Measurements from ENCODE around the gene GSG1L.

The GSG1L gene

DNA sequence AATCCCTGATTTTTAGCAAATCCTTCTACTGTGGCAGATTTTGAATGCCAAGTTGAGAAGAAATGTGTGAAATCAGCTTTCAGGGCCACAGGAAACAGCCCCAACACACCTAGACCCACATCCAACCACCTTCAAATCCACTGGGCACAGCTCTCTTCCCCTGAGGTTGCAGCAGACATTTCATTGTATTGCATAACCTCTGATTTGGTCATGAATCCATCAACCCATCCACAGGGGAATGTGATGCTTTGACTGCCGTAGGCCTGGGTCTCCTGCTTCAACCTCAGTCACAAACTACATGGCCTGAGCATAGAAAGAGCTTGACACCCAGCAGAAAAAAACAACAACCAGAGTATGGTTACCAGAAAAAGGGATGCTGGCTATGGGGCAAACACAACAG lies 145.6 kb downstream of the GSG1L start:
- no peaks in the 10 kb centered on the region for H3K27me3 ChIP-seq (ENCODE audit: low read depth, low read length)

DNA sequence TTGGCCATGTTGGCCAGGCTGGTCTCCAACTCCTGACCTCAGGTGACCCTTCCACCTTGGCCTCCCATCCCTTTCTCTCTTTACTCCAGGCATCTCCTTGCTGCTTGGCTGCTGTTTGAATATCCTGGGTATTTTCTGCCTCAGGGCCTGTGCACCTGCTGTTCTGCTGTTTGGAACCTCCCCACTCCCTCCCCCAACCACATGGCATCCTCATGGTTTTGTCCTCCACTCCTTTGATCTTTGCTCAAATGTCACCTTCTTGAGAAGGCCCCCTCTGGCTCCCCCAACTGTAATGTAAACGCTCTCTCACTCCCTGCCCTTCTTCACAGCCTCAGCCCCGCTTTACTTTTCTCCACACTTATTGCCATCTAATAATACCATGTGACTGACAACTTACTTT lies 152.0 kb downstream of the GSG1L start:
- H3K9me3 ChIP-seq (ENCODE audit: control insufficient read depth in 1 of 2, low read length in 2 of 2): no peaks in the 10 kb centered on the region
- no peak overlapping the region for H3K27ac ChIP-seq (ENCODE audit: low read length)
- H3K36me3 ChIP-seq (ENCODE audit: control insufficient read depth in 1 of 2, insufficient read depth in 2 of 2, low read length in 2 of 2): no peaks in the 10 kb centered on the region
- no peak overlapping the region for H3K4me3 ChIP-seq (ENCODE audit: low read depth in 1 of 2, low read length in 2 of 2)
- H3K4me1 ChIP-seq (ENCODE audit: control insufficient read depth in 1 of 2, insufficient read depth in 2 of 2, low read length in 2 of 2): no peaks in the 10 kb centered on the region
- H3K27me3 ChIP-seq (ENCODE audit: low read depth, low read length): no peaks in the 10 kb centered on the region

More for the DNA sequence above, 145.6 kb downstream of the GSG1L start:
- Histone ChIP-seq H3K4me1 (ENCODE audit: control insufficient read depth in 1 of 2, insufficient read depth in 2 of 2, low read length in 2 of 2) (no peaks in the 10 kb centered on the region), H3K36me3 (ENCODE audit: control insufficient read depth in 1 of 2, insufficient read depth in 2 of 2, low read length in 2 of 2) (no peaks in the 10 kb centered on the region), H3K9me3 (ENCODE audit: control insufficient read depth in 1 of 2, low read length in 2 of 2) (no peaks in the 10 kb centered on the region), H3K4me3 (ENCODE audit: low read depth in 1 of 2, low read length in 2 of 2) (no peak overlapping the region), H3K27ac (ENCODE audit: low read length) (no peak overlapping the region)

DNA sequence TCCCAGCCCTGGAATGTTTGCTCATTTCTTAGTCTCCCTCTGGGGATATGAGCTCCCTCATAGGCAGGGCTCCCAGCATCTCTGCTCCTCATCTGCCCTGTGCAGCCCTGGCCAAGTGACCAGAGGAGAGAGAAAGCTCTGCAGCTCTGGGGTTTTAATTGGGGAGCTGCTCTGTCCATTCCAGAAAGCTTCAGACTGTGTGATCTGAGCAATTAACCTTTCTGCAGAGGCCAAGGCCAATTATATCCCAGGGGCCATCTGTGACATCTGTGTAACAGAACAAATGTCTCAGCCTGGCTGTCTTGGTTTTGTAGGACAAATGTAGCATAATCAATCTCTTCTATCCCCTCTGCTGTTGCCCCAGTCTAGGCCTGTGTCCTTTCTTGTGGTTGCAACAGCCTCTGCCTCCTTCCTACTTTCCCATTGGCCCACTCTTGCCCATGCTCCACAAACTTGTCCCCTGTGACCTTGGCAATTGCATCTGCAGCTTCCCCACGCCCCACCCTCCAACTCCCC lies 156.0 kb downstream of the GSG1L start:
- H3K27me3 ChIP-seq (ENCODE audit: low read depth, low read length): no peaks in the 10 kb centered on the region
- no peak overlapping the region for H3K4me3 ChIP-seq (ENCODE audit: low read depth in 1 of 2, low read length in 2 of 2)
- H3K9me3 ChIP-seq (ENCODE audit: control insufficient read depth in 1 of 2, low read length in 2 of 2): no peaks in the 10 kb centered on the region
- no peak overlapping the region for H3K27ac ChIP-seq (ENCODE audit: low read length)
- no peaks in the 10 kb centered on the region for H3K4me1 ChIP-seq (ENCODE audit: control insufficient read depth in 1 of 2, insufficient read depth in 2 of 2, low read length in 2 of 2)
- H3K36me3 ChIP-seq (ENCODE audit: control insufficient read depth in 1 of 2, insufficient read depth in 2 of 2, low read length in 2 of 2): no peaks in the 10 kb centered on the region

DNA sequence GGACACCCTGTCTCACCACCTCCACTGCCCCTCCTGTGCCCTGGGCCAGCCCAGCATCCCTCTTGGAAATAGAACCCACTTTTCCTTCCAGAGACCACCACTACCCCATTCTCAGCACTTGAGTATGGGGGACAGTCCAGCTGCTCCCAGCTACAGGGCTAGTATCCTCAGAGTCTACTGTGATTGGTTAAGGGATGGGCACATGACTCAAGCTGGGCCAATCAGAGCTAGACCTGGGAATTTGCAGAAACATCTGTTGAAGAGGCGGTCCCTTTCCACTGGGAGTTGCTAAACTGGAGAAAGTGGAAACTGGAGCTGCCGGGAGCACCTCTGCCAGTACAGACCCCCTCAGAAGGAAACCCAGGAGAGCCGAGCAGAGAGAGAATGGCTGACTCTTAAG lies 156.6 kb downstream of the GSG1L start:
- Histone ChIP-seq H3K27ac (ENCODE audit: low read length) (no peak overlapping the region), H3K27me3 (ENCODE audit: low read depth, low read length) (no peaks in the 10 kb centered on the region), H3K4me3 (ENCODE audit: low read depth in 1 of 2, low read length in 2 of 2) (no peak overlapping the region), H3K36me3 (ENCODE audit: control insufficient read depth in 1 of 2, insufficient read depth in 2 of 2, low read length in 2 of 2) (no peaks in the 10 kb centered on the region), H3K4me1 (ENCODE audit: control insufficient read depth in 1 of 2, insufficient read depth in 2 of 2, low read length in 2 of 2) (no peaks in the 10 kb centered on the region), H3K9me3 (ENCODE audit: control insufficient read depth in 1 of 2, low read length in 2 of 2) (no peaks in the 10 kb centered on the region)

DNA sequence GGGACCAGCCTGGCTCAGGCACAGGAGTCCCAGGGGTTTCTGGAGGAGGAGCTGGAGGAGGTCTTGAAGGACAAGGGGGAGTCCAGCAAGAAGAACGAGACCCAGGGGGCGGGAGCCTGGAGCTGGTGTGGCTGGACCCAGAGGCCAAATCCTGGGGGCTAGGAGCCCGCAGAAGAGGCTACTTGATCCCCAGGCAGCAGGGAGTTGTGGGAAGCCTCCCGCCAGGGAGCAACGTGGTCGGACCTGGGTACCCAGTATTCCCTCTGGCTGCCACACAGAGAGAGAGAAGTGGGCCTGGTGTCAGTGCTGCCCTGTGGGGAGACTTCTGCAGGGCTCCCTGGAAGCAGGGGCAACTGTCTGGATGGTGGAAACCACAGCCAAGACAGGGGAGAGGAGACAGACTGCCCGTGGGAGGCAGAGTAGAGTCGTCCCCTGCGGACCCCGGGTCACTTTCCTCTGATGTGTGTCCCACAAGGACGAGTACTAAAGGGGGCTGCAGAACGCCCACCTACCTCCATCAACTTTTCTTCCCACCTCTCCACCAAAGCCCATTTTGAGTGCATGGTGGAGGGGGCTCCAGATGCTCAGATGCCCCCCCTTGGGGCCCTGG lies 160.4 kb downstream of the GSG1L start:
- Histone ChIP-seq H3K27ac (ENCODE audit: low read length) (no peak overlapping the region), H3K27me3 (ENCODE audit: low read depth, low read length) (no peaks in the 10 kb centered on the region), H3K9me3 (ENCODE audit: control insufficient read depth in 1 of 2, low read length in 2 of 2) (no peaks in the 10 kb centered on the region), H3K4me1 (ENCODE audit: control insufficient read depth in 1 of 2, insufficient read depth in 2 of 2, low read length in 2 of 2) (no peaks in the 10 kb centered on the region), H3K36me3 (ENCODE audit: control insufficient read depth in 1 of 2, insufficient read depth in 2 of 2, low read length in 2 of 2) (no peaks in the 10 kb centered on the region), H3K4me3 (ENCODE audit: low read depth in 1 of 2, low read length in 2 of 2) (no peak overlapping the region)

DNA sequence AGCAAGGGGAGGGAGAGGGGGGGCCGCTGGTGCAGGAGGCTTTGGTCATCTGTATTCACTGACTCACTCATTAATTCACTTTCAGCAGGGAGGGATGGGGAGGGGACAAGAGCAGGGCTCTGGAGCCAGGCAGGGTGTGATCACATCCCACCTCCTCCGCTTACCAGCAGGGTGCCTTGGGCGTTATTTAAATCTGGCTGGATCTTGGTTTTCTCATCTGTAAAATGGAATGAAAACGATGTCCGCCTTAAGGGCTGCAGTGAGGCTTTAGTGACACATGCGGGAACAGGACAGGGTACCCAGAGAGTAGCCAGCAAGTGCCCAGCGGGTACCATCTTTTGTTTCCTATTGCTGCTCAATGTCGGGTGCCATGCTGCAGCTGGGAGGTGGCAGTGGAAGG lies 161.0 kb downstream of the GSG1L start:
- Histone ChIP-seq H3K9me3 (ENCODE audit: control insufficient read depth in 1 of 2, low read length in 2 of 2) (no peaks in the 10 kb centered on the region), H3K4me1 (ENCODE audit: control insufficient read depth in 1 of 2, insufficient read depth in 2 of 2, low read length in 2 of 2) (no peaks in the 10 kb centered on the region), H3K36me3 (ENCODE audit: control insufficient read depth in 1 of 2, insufficient read depth in 2 of 2, low read length in 2 of 2) (no peaks in the 10 kb centered on the region), H3K27me3 (ENCODE audit: low read depth, low read length) (no peaks in the 10 kb centered on the region), H3K27ac (ENCODE audit: low read length) (no peak overlapping the region), H3K4me3 (ENCODE audit: low read depth in 1 of 2, low read length in 2 of 2) (no peak overlapping the region)

DNA sequence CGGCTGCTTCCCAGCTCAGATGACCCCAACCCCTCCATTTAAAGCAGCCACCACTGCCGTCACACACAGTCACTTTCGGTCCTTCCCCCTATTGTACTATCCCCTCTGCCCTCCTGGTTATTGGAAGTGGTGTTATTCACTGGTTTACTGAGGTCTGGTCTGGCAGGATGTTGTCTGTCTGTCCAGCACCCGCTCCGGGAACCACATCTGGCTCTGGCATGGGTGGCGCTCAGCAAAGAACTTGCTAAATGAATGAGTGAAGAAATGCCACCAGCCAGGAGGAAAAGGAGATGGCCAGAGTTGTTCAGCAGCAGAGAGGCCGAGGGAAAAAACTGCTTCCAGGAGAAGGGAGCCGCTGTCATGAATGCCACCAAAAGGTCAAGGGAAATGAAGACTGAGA lies 161.6 kb downstream of the GSG1L start:
- Histone ChIP-seq H3K9me3 (ENCODE audit: control insufficient read depth in 1 of 2, low read length in 2 of 2) (no peaks in the 10 kb centered on the region), H3K36me3 (ENCODE audit: control insufficient read depth in 1 of 2, insufficient read depth in 2 of 2, low read length in 2 of 2) (no peaks in the 10 kb centered on the region), H3K27ac (ENCODE audit: low read length) (no peak overlapping the region), H3K4me1 (ENCODE audit: control insufficient read depth in 1 of 2, insufficient read depth in 2 of 2, low read length in 2 of 2) (no peaks in the 10 kb centered on the region), H3K4me3 (ENCODE audit: low read depth in 1 of 2, low read length in 2 of 2) (no peak overlapping the region), H3K27me3 (ENCODE audit: low read depth, low read length) (no peaks in the 10 kb centered on the region)

DNA sequence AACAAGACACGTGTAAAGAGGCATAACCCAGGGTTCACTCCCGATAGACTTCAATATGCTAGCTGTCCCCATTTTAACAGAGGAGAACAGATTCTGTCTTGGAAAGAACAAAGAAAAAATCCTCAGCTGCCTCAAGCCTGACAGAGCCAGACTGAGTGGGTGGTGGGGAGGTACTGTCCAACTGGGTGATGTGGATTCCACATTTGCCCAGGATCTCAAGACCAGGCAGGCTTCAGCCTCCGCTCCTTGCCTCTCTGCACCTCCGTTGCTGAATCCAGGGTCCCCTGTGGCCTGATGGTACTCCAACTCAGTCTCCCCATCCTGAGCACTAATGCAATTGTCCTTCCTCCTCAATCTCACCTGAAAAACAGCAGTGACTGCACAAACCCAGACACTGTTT lies 163.8 kb downstream of the GSG1L start:
- Histone ChIP-seq H3K27ac (ENCODE audit: low read length) (no peak overlapping the region), H3K27me3 (ENCODE audit: low read depth, low read length) (no peaks in the 10 kb centered on the region), H3K4me3 (ENCODE audit: low read depth in 1 of 2, low read length in 2 of 2) (no peak overlapping the region), H3K4me1 (ENCODE audit: control insufficient read depth in 1 of 2, insufficient read depth in 2 of 2, low read length in 2 of 2) (no peaks in the 10 kb centered on the region), H3K36me3 (ENCODE audit: control insufficient read depth in 1 of 2, insufficient read depth in 2 of 2, low read length in 2 of 2) (no peaks in the 10 kb centered on the region), H3K9me3 (ENCODE audit: control insufficient read depth in 1 of 2, low read length in 2 of 2) (no peaks in the 10 kb centered on the region)

DNA sequence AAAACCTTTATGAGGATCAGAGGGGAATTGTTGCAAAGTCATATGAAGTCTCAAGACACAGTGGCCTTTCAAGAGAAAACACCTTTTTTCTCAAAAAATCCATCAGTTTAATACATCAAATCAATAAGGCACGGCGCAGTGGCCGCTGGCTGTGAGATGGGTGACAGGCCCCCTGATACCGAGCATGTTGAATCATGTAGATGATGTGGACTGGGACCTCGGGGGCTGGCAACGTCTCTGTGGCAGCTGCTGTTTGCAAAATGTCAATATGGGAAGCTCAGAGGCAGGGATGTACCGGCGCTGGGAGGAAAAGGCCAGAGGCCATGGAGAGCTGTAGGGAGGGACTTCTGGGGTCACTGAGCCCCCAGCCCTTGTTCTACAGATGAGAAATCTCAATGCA lies 169.1 kb downstream of the GSG1L start:
- H3K4me1 ChIP-seq (ENCODE audit: control insufficient read depth in 1 of 2, insufficient read depth in 2 of 2, low read length in 2 of 2): no peaks in the 10 kb centered on the region
- no peak overlapping the region for H3K27ac ChIP-seq (ENCODE audit: low read length)
- no peaks in the 10 kb centered on the region for H3K9me3 ChIP-seq (ENCODE audit: control insufficient read depth in 1 of 2, low read length in 2 of 2)
- no peaks in the 10 kb centered on the region for H3K27me3 ChIP-seq (ENCODE audit: low read depth, low read length)
- H3K4me3 ChIP-seq (ENCODE audit: low read depth in 1 of 2, low read length in 2 of 2): no peak overlapping the region
- no peaks in the 10 kb centered on the region for H3K36me3 ChIP-seq (ENCODE audit: control insufficient read depth in 1 of 2, insufficient read depth in 2 of 2, low read length in 2 of 2)

DNA sequence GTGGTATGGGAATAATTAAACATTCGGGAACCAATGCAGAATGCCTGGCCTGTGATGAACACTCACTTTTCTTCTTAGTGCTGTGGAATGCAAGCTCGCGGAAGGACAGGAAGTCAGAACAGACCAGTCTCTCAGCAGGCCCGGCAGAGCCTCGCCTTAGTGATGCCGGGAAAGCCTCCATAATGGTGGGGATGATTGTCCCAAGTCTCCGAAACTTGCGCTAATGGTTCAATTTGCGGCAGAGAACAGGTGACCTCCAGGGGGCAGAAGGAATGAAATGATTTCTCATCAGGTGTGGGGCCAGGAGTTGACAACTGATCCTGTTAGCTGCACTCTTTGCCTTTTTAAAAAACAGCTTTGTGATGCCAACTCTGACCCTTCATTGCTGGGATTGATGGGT lies 170.6 kb downstream of the GSG1L start:
- Histone ChIP-seq H3K4me1 (ENCODE audit: control insufficient read depth in 1 of 2, insufficient read depth in 2 of 2, low read length in 2 of 2) (no peaks in the 10 kb centered on the region), H3K4me3 (ENCODE audit: low read depth in 1 of 2, low read length in 2 of 2) (no peak overlapping the region), H3K27me3 (ENCODE audit: low read depth, low read length) (no peaks in the 10 kb centered on the region)

DNA sequence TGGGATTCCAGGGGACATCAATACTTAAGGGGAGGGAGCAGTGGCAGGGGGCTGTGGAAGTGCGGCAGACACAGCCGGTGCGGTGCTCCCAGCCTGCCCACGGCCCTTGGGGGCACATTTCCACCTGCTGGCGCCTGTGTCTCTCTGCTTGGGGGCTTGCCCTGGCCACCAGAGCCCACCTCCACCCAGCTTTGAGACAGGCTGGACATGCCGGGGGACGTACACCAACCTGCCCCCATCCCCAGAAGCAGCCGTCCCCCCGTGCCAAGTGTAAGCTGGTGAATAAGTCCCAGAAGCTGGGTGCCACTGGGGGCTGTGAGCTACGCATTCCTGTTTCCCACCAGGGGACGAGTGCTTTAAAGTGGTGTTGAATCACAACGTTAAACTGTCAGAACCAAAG lies 172.6 kb downstream of the GSG1L start:
- Histone ChIP-seq H3K4me3 (ENCODE audit: low read depth in 1 of 2, low read length in 2 of 2) (no peak overlapping the region), H3K27ac (ENCODE audit: low read length) (no peak overlapping the region), H3K9me3 (ENCODE audit: control insufficient read depth in 1 of 2, low read length in 2 of 2) (no peaks in the 10 kb centered on the region), H3K4me1 (ENCODE audit: control insufficient read depth in 1 of 2, insufficient read depth in 2 of 2, low read length in 2 of 2) (no peaks in the 10 kb centered on the region), H3K27me3 (ENCODE audit: low read depth, low read length) (no peaks in the 10 kb centered on the region), H3K36me3 (ENCODE audit: control insufficient read depth in 1 of 2, insufficient read depth in 2 of 2, low read length in 2 of 2) (no peaks in the 10 kb centered on the region)

More for the DNA sequence above, 170.6 kb downstream of the GSG1L start:
- H3K27ac ChIP-seq (ENCODE audit: low read length): no peak overlapping the region
- H3K36me3 ChIP-seq (ENCODE audit: control insufficient read depth in 1 of 2, insufficient read depth in 2 of 2, low read length in 2 of 2): no peaks in the 10 kb centered on the region
- H3K9me3 ChIP-seq (ENCODE audit: control insufficient read depth in 1 of 2, low read length in 2 of 2): no peaks in the 10 kb centered on the region

DNA sequence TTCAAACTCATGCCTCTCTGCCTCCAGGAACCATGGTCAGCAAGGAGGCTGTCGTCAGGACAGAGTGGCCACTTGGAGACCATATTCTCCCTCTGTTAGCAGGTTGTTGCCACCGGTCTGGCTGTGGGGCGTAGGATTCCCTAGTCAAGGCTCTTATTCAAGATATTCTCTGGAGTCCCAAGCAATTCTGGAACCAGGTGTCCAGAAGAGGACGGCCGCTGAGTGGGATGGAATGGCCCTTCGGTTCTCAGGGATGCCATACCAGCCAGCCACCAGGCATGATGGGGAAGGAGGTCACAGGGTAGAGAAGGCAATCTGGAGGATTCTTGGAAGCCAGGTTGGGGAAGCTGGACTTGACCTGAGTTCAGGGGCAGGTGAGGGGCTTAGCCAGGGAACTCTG lies 173.5 kb downstream of the GSG1L start:
- Histone ChIP-seq H3K36me3 (ENCODE audit: control insufficient read depth in 1 of 2, insufficient read depth in 2 of 2, low read length in 2 of 2) (no peaks in the 10 kb centered on the region), H3K4me3 (ENCODE audit: low read depth in 1 of 2, low read length in 2 of 2) (no peak overlapping the region), H3K9me3 (ENCODE audit: control insufficient read depth in 1 of 2, low read length in 2 of 2) (no peaks in the 10 kb centered on the region), H3K27me3 (ENCODE audit: low read depth, low read length) (no peaks in the 10 kb centered on the region), H3K4me1 (ENCODE audit: control insufficient read depth in 1 of 2, insufficient read depth in 2 of 2, low read length in 2 of 2) (no peaks in the 10 kb centered on the region), H3K27ac (ENCODE audit: low read length) (no peak overlapping the region)

Data from muscle layer of duodenum (tissue), 2 donors.